Neural cell (in vitro differentiated cells): ENCODE measurements around the gene PARVG. TPM values are rescaled to one million over a fixed set of nuclear protein-coding genes. Genes with fewer than 3 reads are reported as not detected.

Source experiments
- H2AFZ ChIP-seq: fragments of 200-600, 300-800 bp; sonication (generic), shearing (Covaris generic); 2 replicates; pipeline ENCODE4 v1.6.0; 2014; ENCODE audit warnings: low read depth, mild to moderate bottlenecking, antibody characterized with exemption, low read length, moderate library complexity
- H3F3A ChIP-seq: fragments of 200-600 bp; shearing (Covaris generic); 2 replicates; pipeline ENCODE4 v1.6.1; 2016; ENCODE audit warnings: mild to moderate bottlenecking, moderate library complexity, mixed read lengths, antibody characterized with exemption, low read length; ENCODE audit not compliant: insufficient read depth, poor library complexity, severe bottlenecking
- H3K27ac ChIP-seq: fragments of 200-600, 300-800 bp; sonication (generic), shearing (Covaris generic); 2 replicates; pipeline ENCODE4 v1.5.1; 2014; ENCODE audit warnings: mild to moderate bottlenecking, low read length, moderate library complexity
- H3K27me3 ChIP-seq: fragments of 300-800, 200-600 bp; sonication (generic), shearing (Covaris generic); 2 replicates; pipeline ENCODE4 v1.6.0; 2014; ENCODE audit warnings: mild to moderate bottlenecking, low read depth, low read length, moderate library complexity; ENCODE audit not compliant: insufficient read depth
- H3K36me3 ChIP-seq: fragments of 300-800, 200-600 bp; sonication (generic), shearing (Covaris generic); 2 replicates; pipeline ENCODE4 v1.5.1; 2014; ENCODE audit warnings: mild to moderate bottlenecking, antibody characterized with exemption, low read length, moderate library complexity; ENCODE audit not compliant: insufficient read depth
- H3K4me2 ChIP-seq: fragments of 300-800, 200-600 bp; sonication (generic), shearing (Covaris generic); 2 replicates; pipeline ENCODE4 v1.6.0; 2014; ENCODE audit warnings: mild to moderate bottlenecking, low read length
- H3K4me3 ChIP-seq: fragments of 300-800, 200-600 bp; sonication (generic), shearing (Covaris generic); 2 replicates; pipeline ENCODE4 v1.5.1; 2014; ENCODE audit warnings: mild to moderate bottlenecking, low read length, moderate library complexity
- H3K79me2 ChIP-seq: fragments of 200-600 bp; shearing (Covaris generic); replicated peaks from 2 replicates; pipeline ENCODE4 v1.6.0; 2014; ENCODE audit warnings: mild to moderate bottlenecking, low read length, moderate library complexity; ENCODE audit not compliant: insufficient read depth
- H3K9ac ChIP-seq: fragments of 300-800, 200-600 bp; sonication (generic), shearing (Covaris generic); 2 replicates; pipeline ENCODE4 v1.6.1; 2016; ENCODE audit warnings: mild to moderate bottlenecking, low read length, mixed read lengths
- H3K9me2 ChIP-seq: fragments of 200-600 bp; shearing (Covaris generic); 2 replicates; pipeline ENCODE4 v1.6.1; 2016; ENCODE audit warnings: mild to moderate bottlenecking, low read length, mixed read lengths; ENCODE audit not compliant: insufficient read depth
- H3K9me3 ChIP-seq: fragments of 200-600, 300-800 bp; sonication (generic), shearing (Covaris generic); 2 replicates; pipeline ENCODE4 v1.6.1; 2016; ENCODE audit warnings: mild to moderate bottlenecking, mixed run types, low read length, moderate library complexity, mixed read lengths
- H4K20me1 ChIP-seq: fragments of 200-600 bp; shearing (Covaris generic); 2 replicates; pipeline ENCODE4 v1.6.1; 2016; ENCODE audit warnings: mild to moderate bottlenecking, mixed run types; ENCODE audit not compliant: insufficient read depth
- EP300 ChIP-seq: fragments of 450-650 bp; conservative IDR thresholded peaks from 2 replicates; pipeline ENCODE4 v1.6.1; 2014; ENCODE audit warnings: antibody characterized with exemption, mild to moderate bottlenecking, moderate library complexity; ENCODE audit not compliant: poor library complexity, severe bottlenecking
- EZH2 ChIP-seq: fragments of 200-600, 300-800 bp; shearing (Covaris generic), sonication (generic); IDR thresholded peaks from 2 replicates; pipeline ENCODE4 v1.6.1; 2014; ENCODE audit warnings: antibody characterized with exemption, low read length, borderline replicate concordance, mild to moderate bottlenecking; ENCODE audit not compliant: insufficient read depth, poor library complexity, severe bottlenecking
- MXI1 ChIP-seq: fragments of 450-650 bp; conservative IDR thresholded peaks from 2 replicates; pipeline ENCODE4 v1.6.1; 2014; ENCODE audit warnings: antibody characterized with exemption, mild to moderate bottlenecking; ENCODE audit not compliant: poor library complexity, severe bottlenecking
- POLR2AphosphoS5 ChIP-seq: IDR thresholded peaks from 2 replicates; pipeline ENCODE4 v1.6.1; 2012
- RAD21 ChIP-seq: fragments of 450-650 bp; conservative IDR thresholded peaks from 2 replicates; pipeline ENCODE4 v1.6.1; 2014; ENCODE audit warnings: antibody characterized with exemption, mild to moderate bottlenecking, moderate library complexity
- SMC3 ChIP-seq: fragments of 450-650 bp; conservative IDR thresholded peaks from 2 replicates; pipeline ENCODE4 v1.6.1; 2014; ENCODE audit warnings: antibody characterized with exemption, mild to moderate bottlenecking, moderate library complexity; ENCODE audit not compliant: poor library complexity
- TAF1 ChIP-seq: IDR thresholded peaks from 2 replicates; pipeline ENCODE4 v1.6.1; 2012; ENCODE audit warnings: low read depth
- polyA minus RNA-seq: library from RNA; depleted of rRNA, polyadenylated mRNA; stranded (reverse); fragments of >200 nt; gene quantifications from 2 replicates; pipeline ENCODE4 v1.2.3, GENCODE V29; 2014
- polyA plus RNA-seq: library from polyadenylated mRNA; depleted of rRNA; stranded (reverse); fragments of >200 nt; gene quantifications from 2 replicates; pipeline ENCODE4 v1.2.3, GENCODE V29; 2014
- TF ChIP-seq, protein P1 (sequence below): IDR thresholded peaks from 2 replicates; pipeline ENCODE4 v1.6.1; 2012; ENCODE audit warnings: borderline replicate concordance
- TF ChIP-seq, protein P2 (sequence below): fragments of 450-650 bp; IDR thresholded peaks from 2 replicates; pipeline ENCODE4 v1.5.1; 2014; ENCODE audit warnings: antibody characterized with exemption, mild to moderate bottlenecking, moderate library complexity; ENCODE audit not compliant: poor library complexity, severe bottlenecking

PARVG gene, protein sequence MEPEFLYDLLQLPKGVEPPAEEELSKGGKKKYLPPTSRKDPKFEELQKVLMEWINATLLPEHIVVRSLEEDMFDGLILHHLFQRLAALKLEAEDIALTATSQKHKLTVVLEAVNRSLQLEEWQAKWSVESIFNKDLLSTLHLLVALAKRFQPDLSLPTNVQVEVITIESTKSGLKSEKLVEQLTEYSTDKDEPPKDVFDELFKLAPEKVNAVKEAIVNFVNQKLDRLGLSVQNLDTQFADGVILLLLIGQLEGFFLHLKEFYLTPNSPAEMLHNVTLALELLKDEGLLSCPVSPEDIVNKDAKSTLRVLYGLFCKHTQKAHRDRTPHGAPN
- polyA plus RNA-seq, result not detected in 2 replicates
- not detected in 2 replicates for polyA minus RNA-seq

DNA sequence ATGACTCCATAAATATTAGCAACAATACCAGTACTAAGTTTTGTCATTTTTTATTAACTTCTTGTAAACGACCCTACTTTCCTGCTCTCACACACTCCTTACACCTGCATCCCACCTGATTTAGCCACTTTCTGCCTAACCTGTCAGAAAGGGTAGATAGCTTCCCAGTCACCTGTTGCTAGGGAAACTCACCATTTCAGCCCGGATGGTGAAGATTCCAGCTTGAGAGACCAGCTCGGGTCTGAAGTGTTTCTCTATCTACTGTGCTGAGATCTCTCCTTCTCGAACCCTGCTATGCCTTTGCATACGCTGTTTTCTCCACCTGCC is at the start of gene PARVG:
PARVG (plus strand) TSS at position 220 of the 327 bp plus-strand sequence. CDS start 2,405 bp downstream, outside the sequence.
- no peak for TF ChIP-seq MXI1
- TF ChIP-seq EP300, result no peak
- TF ChIP-seq, protein P1, sequence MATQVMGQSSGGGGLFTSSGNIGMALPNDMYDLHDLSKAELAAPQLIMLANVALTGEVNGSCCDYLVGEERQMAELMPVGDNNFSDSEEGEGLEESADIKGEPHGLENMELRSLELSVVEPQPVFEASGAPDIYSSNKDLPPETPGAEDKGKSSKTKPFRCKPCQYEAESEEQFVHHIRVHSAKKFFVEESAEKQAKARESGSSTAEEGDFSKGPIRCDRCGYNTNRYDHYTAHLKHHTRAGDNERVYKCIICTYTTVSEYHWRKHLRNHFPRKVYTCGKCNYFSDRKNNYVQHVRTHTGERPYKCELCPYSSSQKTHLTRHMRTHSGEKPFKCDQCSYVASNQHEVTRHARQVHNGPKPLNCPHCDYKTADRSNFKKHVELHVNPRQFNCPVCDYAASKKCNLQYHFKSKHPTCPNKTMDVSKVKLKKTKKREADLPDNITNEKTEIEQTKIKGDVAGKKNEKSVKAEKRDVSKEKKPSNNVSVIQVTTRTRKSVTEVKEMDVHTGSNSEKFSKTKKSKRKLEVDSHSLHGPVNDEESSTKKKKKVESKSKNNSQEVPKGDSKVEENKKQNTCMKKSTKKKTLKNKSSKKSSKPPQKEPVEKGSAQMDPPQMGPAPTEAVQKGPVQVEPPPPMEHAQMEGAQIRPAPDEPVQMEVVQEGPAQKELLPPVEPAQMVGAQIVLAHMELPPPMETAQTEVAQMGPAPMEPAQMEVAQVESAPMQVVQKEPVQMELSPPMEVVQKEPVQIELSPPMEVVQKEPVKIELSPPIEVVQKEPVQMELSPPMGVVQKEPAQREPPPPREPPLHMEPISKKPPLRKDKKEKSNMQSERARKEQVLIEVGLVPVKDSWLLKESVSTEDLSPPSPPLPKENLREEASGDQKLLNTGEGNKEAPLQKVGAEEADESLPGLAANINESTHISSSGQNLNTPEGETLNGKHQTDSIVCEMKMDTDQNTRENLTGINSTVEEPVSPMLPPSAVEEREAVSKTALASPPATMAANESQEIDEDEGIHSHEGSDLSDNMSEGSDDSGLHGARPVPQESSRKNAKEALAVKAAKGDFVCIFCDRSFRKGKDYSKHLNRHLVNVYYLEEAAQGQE, result no peak
- no peak for TF ChIP-seq SMC3
- TF ChIP-seq, protein P2, sequence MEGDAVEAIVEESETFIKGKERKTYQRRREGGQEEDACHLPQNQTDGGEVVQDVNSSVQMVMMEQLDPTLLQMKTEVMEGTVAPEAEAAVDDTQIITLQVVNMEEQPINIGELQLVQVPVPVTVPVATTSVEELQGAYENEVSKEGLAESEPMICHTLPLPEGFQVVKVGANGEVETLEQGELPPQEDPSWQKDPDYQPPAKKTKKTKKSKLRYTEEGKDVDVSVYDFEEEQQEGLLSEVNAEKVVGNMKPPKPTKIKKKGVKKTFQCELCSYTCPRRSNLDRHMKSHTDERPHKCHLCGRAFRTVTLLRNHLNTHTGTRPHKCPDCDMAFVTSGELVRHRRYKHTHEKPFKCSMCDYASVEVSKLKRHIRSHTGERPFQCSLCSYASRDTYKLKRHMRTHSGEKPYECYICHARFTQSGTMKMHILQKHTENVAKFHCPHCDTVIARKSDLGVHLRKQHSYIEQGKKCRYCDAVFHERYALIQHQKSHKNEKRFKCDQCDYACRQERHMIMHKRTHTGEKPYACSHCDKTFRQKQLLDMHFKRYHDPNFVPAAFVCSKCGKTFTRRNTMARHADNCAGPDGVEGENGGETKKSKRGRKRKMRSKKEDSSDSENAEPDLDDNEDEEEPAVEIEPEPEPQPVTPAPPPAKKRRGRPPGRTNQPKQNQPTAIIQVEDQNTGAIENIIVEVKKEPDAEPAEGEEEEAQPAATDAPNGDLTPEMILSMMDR, result no peak
- no peak for TF ChIP-seq TAF1
- TF ChIP-seq EZH2, result no peak
- no peaks in the 10 kb centered on the region for H3K9me3 ChIP-seq
- no peak within 1 kb of the TSS for H3K9ac ChIP-seq
- H4K20me1 ChIP-seq, result no peaks in the 10 kb centered on the region
- no peaks in the 10 kb centered on the region for H3K36me3 ChIP-seq
- no peak within 1 kb of the TSS for H3K4me2 ChIP-seq
- no peak within 1 kb of the TSS for H2AFZ ChIP-seq
- H3K4me3 ChIP-seq, result no peak within 1 kb of the TSS
- no peaks in the 10 kb centered on the region for H3K27me3 ChIP-seq
- peak within 1 kb of the TSS; percentile 18 for H3K27ac ChIP-seq
- no peaks in the 10 kb centered on the region for H3F3A ChIP-seq
- H3K79me2 ChIP-seq, result no peaks in the 10 kb centered on the region
- H3K9me2 ChIP-seq, result no peaks in the 10 kb centered on the region

DNA sequence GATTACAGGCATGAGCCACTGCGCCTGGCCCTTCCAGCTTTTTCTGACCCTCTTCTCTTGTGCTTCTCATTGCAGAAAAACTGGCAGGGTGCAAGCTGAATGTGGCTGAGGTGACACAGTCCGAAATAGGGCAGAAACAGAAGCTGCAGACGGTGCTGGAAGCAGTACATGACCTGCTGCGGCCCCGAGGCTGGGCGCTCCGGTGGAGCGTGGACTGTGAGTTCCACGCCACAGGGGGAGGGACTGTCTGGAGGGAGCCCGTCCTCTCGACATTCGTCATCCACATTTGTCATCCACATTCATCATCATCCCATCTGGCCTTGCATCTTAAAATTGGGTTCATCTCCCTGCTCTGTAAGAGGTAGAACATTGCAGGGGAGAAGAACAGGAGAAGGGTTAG is 49.3 kb upstream of the PARVG start:
- Histone ChIP-seq H3K9ac (no peak overlapping the region), H3K9me3 (no peaks in the 10 kb centered on the region), H3K79me2 (no peaks in the 10 kb centered on the region), H3K4me2 (no peak overlapping the region), H3K27ac (no peak overlapping the region), H3K36me3 (no peaks in the 10 kb centered on the region), H3K4me3 (no peak overlapping the region), H3F3A (no peaks in the 10 kb centered on the region), H2AFZ (no peak overlapping the region), H4K20me1 (no peaks in the 10 kb centered on the region), H3K9me2 (no peaks in the 10 kb centered on the region), H3K27me3 (no peaks in the 10 kb centered on the region)
- TF ChIP-seq EP300 (no peak), EZH2 (no peak), TAF1 (no peak), RAD21 (no peak), SMC3 (no peak), POLR2AphosphoS5 (no peak), MXI1 (no peak)
- TF ChIP-seq, protein P2, result no peak
- TF ChIP-seq, protein P1, result no peak
